ENCODE data around the gene KLHL29.

- TF ChIP-seq CTCF (IDR thresholded peaks at IDR 0.05) (no peak), POLR2A (IDR thresholded peaks at IDR 0.05) (no peak)
Observed at GRCh38 chr2:23422089-23423061, 37.4 kb downstream of the KLHL29 start.

Measured in ovary (tissue), 3 donors.